Hair follicular keratinocyte (primary cell): ENCODE results near the gene GNPDA2. TPM values are rescaled to one million over a fixed set of nuclear protein-coding genes. Genes with fewer than 3 reads are reported as not detected.

Experiments
- total RNA-seq: library from RNA; depleted of rRNA; stranded (reverse); fragments of >200 nt; gene quantifications from 2 replicates; pipeline ENCODE4 v1.2.3, GENCODE V29; 2015

GNPDA2 gene
- 15.5 and 16.2 TPM in 2 replicates for total RNA-seq

GRCh38 chr4:44726038-44726871 is at the start of gene GNPDA2:
Gene GNPDA2, minus strand, starts transcription at chr4:44726556. Its CDS starts 4,349 bp downstream, at chr4:44722207.

GRCh38 chr4:44678094-44679041 is 48.0 kb downstream of the GNPDA2 start, which contains the start of gene GUF1:
Gene GUF1, plus strand, starts transcription at chr4:44678420. Its CDS starts 203 bp downstream, at chr4:44678623.

Other genes starting within 250 kb of the GNPDA2 start
- gene YIPF7, start 74.9 kb downstream of the GNPDA2 start, total RNA-seq, result not detected in 2 replicates
- 17.3 and 20.0 TPM in 2 replicates for gene GUF1, start 48.1 kb downstream of the GNPDA2 start, total RNA-seq